HepG2 (cell line): Measurements from ENCODE around the gene KRT81. TPM values are rescaled to one million over a fixed set of nuclear protein-coding genes. Genes with fewer than 3 reads are reported as not detected.
A peak's percentile ranks its signal among the peaks of the same experiment; 100 is the strongest.

ENCODE experiments used
- ATAC-seq: fragments of 200-7000 bp; cut with Tn5 transposase; 3 replicates; pipeline ENCODE4 v1.9.1; 2020; ENCODE audit warnings: mild to moderate bottlenecking, moderate library complexity
- BruUV-seq: library from RNA; stranded (reverse); fragments of 400-500 nt; replicated peaks from 2 replicates; lab custom pipeline; 2021; lab: Mats Ljungman, UMichigan
- CTCF ChIA-PET: fragments of 300-600 bp; formaldehyde crosslinking; extraction: SDS; loops from one replicate; lab custom pipeline; 2021; ENCODE audit warnings: low total read pairs, inconsistent platforms, low intra/inter-chr PET ratio; lab: Yijun Ruan, JAX
- POLR2A ChIA-PET: fragments of 350-600 bp; sonication (Branson Sonifier 250); formaldehyde crosslinking; loops from one replicate; lab custom pipeline; 2020; ENCODE audit warnings: antibody characterized with exemption, inconsistent platforms; lab: Yijun Ruan, JAX
- DNase-seq: peaks from one replicate; pipeline ENCODE4 v3.0.0-alpha.2; 2015; ENCODE audit warnings: low spot score
- FAIRE-seq: peaks from 3 replicates; lab custom pipeline; 2011; peaks lifted over from hg19 to GRCh38; lab: Jason Lieb, UNC
- H2AFZ ChIP-seq: one replicate; pipeline ENCODE4 v1.6.1; 2011; ENCODE audit warnings: low read length, inconsistent platforms
- H3K27ac ChIP-seq: fragments of 300-600 bp; 3 replicates; pipeline ENCODE4 v1.8.0; 2011; ENCODE audit warnings: mixed run types, mild to moderate bottlenecking, mixed read lengths, low read length, inconsistent platforms; ENCODE audit not compliant: insufficient read depth; ENCODE audit errors: extremely low read length
- H3K27me3 ChIP-seq, 2 experiments: fragments of 200-600 bp in 1 of 2; 2 replicates in 1 of 2; 3 replicates in 1 of 2; pipeline versions ENCODE4 v1.6.0 to v1.8.0; 2011; ENCODE audit warnings: low read length in 2 of 2, mild to moderate bottlenecking in 2 of 2, moderate library complexity in 2 of 2, inconsistent platforms in 1 of 2; ENCODE audit not compliant: insufficient read depth in 2 of 2, control insufficient read depth in 1 of 2
- H3K36me3 ChIP-seq, 2 experiments: fragments of 200-600 bp in 1 of 2; replicated peaks in 1 of 2; 2 replicates in 1 of 2; 3 replicates in 1 of 2; pipeline versions ENCODE4 v1.5.1 to v1.8.0; 2011; ENCODE audit warnings: low read length in 2 of 2, inconsistent platforms in 1 of 2; ENCODE audit not compliant: insufficient read depth in 2 of 2, control insufficient read depth in 1 of 2
- H3K4me1 ChIP-seq: 2 replicates; pipeline ENCODE4 v1.5.1; 2012; ENCODE audit warnings: low read length, inconsistent platforms; ENCODE audit not compliant: insufficient read depth
- H3K4me2 ChIP-seq: 2 replicates; pipeline ENCODE4 v1.6.0; 2011; ENCODE audit warnings: low read depth, low read length, inconsistent platforms
- H3K4me3 ChIP-seq, 3 experiments: fragments of 200-600 bp in 1 of 3; sonication (generic), shearing (Covaris generic) in 1 of 3; replicated peaks in 1 of 3; 2 replicates each; pipeline ENCODE4 v1.5.1; 2011 to 2016; ENCODE audit warnings: low read length in 3 of 3, inconsistent platforms in 2 of 3, low read depth in 2 of 3, mild to moderate bottlenecking in 2 of 3, control low read depth in 1 of 3, mixed read lengths in 1 of 3; ENCODE audit not compliant: insufficient read depth in 1 of 3
- H3K79me2 ChIP-seq: one replicate; pipeline ENCODE4 v1.6.1; 2011; ENCODE audit warnings: low read length, inconsistent platforms; ENCODE audit not compliant: insufficient read depth
- H3K9ac ChIP-seq: 2 replicates; pipeline ENCODE4 v1.6.0; 2011; ENCODE audit warnings: mild to moderate bottlenecking, low read depth, low read length, inconsistent platforms; ENCODE audit not compliant: insufficient read depth
- H3K9me3 ChIP-seq: 2 replicates; pipeline ENCODE4 v1.5.1; 2012; ENCODE audit warnings: mild to moderate bottlenecking, low read length
- H4K20me1 ChIP-seq: 2 replicates; pipeline ENCODE4 v1.6.0; 2011; ENCODE audit warnings: inconsistent platforms, mild to moderate bottlenecking, low read length, moderate library complexity; ENCODE audit not compliant: insufficient read depth
- ATF7 ChIP-seq, 2 experiments: fragments of 450-650 bp in 1 of 2; sonication (generic) in 1 of 2; formaldehyde crosslinking in 1 of 2; IDR thresholded peaks; 2 replicates each; pipeline versions ENCODE4 v1.4.0 to v1.6.1; 2016 to 2020; ENCODE audit warnings: antibody characterized with exemption in 1 of 2, mild to moderate bottlenecking in 1 of 2, missing genetic modification reagents in 1 of 2
- FOXP1 ChIP-seq, 2 experiments: fragments of 450-650 bp in 1 of 2; IDR thresholded peaks; 2 replicates each; pipeline ENCODE4 v1.6.1; 2017 to 2018; ENCODE audit warnings: antibody characterized with exemption in 1 of 2
- KLF9 ChIP-seq: IDR thresholded peaks from 2 replicates; pipeline ENCODE4 v1.6.1; 2016; ENCODE audit warnings: low read depth
- WGBS: methylation state at CpG from one replicate; pipeline ENCODE4 v1.1.6; 2017; ENCODE audit warnings: low lambda C conversion rate; 5-methylcytosine and 5-hydroxymethylcytosine counted together
- in situ Hi-C: cut with HindIII; loops from 2 replicates; pipeline ENCODE4 v1.10.0; 2017; ENCODE audit warnings: low pct_unique_long_range_greater_than_20kb; ENCODE audit not compliant: extremely low pct_ligation_motif_present
- intact Hi-C: fragments of 100-400 bp; cut with micrococcal nuclease; formaldehyde crosslinking; loops from one replicate; pipeline ENCODE4 v1.10.0; 2022; ENCODE audit not compliant: unreplicated experiment
- polyA plus RNA-seq, 8 experiments: library from polyadenylated mRNA; depleted of rRNA in 3 of 8; stranded (reverse) in 7 of 8; unstranded in 1 of 8; fragments of >200 nt; fragmentation: Illumina TruSeq in 4 of 8; extraction: Trizol in 4 of 8; gene quantifications; 2 replicates each; pipeline versions ENCODE4 v1.2.1 to v1.2.3, GENCODE V29; 2011 to 2016; ENCODE audit warnings: low read depth in 4 of 8, missing spikeins in 1 of 8, mixed read lengths in 1 of 8; ENCODE audit not compliant: insufficient read depth in 1 of 8
- total RNA-seq, 5 experiments: library from RNA; depleted of rRNA; stranded (reverse); fragments of >200 nt; fragmentation: Illumina TruSeq; extraction: Trizol; gene quantifications; 2 replicates each; pipeline ENCODE4 v1.2.3, GENCODE V29; 2016; ENCODE audit warnings: low read depth in 1 of 5

Gene KRT81
- total and polyA plus RNA-seq, 2 of the 13 experiments (the other 11 are each of a cell fraction or from before 2014, with no cell fraction given): not detected

DNA sequence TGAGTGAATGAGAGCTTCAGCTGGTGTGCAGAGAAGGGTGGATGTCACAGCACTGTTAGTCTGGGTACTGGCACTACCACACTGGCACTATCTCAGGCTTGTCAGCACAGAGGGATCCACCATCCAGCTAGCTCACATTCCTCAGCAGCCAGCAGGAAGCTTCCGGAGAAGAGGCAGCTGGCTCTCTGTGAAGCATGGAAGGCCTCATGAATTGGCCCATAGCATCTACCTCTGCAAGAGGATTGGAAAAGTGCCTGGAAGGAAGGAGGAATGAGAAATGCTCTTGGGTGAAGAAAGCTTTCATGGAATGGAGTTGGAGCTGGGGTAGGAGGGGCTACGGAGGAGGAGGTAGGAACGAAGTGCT, 19.9 kb upstream of the KRT81 start:
- H3K27ac ChIP-seq: no peak overlapping the region
- peaks cover 3 to 51% of the 10 kb centered on the region in 2 experiments; a peak in 3 of 5 replicates for H3K27me3 ChIP-seq
- TF ChIP-seq KLF9 (CRISPR knock-in tag): no peak
- H4K20me1 ChIP-seq: no peaks in the 10 kb centered on the region
- no peak overlapping the region for H3K9ac ChIP-seq
- peaks cover 21% of the 10 kb centered on the region for H3K4me1 ChIP-seq
- in situ Hi-C loops: no loop called here
- CTCF ChIA-PET: no interaction called here
- intact Hi-C loops: no loop called here
- ATAC-seq (no peak), FAIRE-seq (no peak), DNase-seq (no peak)
- H3K36me3 ChIP-seq: no peaks in the 10 kb centered on the region
- no TSS peak for BruUV-seq
- H3K79me2 ChIP-seq: no peaks in the 10 kb centered on the region
- 17% methylated on average over 3 of the region's 3 CpGs for WGBS
- POLR2A ChIA-PET: no interaction called here
- H3K9me3 ChIP-seq: no peaks in the 10 kb centered on the region
- no peak overlapping the region for H3K4me3 ChIP-seq
- H3K4me2 ChIP-seq: no peak overlapping the region
- no peak overlapping the region for H2AFZ ChIP-seq

DNA sequence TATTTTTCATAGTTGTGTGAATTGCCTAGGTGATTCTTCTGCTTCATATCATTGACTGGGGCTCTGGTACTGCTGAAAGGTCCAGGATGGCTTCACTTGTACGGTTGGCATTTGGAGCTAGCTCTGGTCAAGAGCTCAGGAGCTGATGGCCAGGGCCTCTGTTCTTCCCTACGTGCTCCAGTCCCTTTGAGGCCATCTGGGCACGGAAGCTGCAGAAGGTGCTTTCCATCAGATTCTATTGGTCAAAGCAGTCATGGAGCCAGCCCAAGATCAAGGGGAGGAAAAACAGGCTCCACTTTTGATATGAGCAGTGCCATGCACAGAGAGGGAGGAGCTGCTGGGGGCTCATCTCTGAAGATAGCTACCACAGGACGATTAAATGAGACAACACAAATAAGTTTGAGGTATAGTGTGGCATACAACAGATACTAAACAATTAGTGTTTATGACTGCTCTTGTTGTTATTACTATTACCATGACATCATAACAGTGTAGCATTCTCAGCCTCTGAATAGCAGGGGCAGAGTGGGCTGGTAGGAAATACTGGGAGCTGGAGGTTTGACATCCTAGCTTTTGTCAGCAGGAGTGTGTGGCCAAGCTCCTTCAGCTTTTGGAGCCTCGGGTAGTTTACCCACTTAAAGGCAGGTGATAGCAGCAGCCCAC, 19.4 kb upstream of the KRT81 start:
- Histone ChIP-seq H3K4me2 (no peak overlapping the region), H3K9me3 (no peaks in the 10 kb centered on the region), H3K27ac (no peak overlapping the region), H3K79me2 (no peaks in the 10 kb centered on the region), H3K4me3 (no peak overlapping the region), H3K27me3 (peaks cover 3 to 53% of the 10 kb centered on the region in 2 experiments; a peak in 3 of 5 replicates), H3K36me3 (no peaks in the 10 kb centered on the region), H3K4me1 (peaks cover 21% of the 10 kb centered on the region), H3K9ac (no peak overlapping the region), H4K20me1 (no peaks in the 10 kb centered on the region), H2AFZ (no peak overlapping the region)
- ATAC-seq (no peak), DNase-seq (no peak), FAIRE-seq (no peak)
- TF ChIP-seq ATF7 (IDR thresholded peaks at IDR 0.05) (0 out of 2 replicates have a peak, but pooled peaks have one; percentile 9), ATF7 (CRISPR knock-in tag; IDR thresholded peaks at IDR 0.05) (no peak), FOXP1 (IDR thresholded peaks at IDR 0.05) (no peak), FOXP1 (CRISPR knock-in tag; IDR thresholded peaks at IDR 0.05) (no peak)
- no TSS peak for BruUV-seq
- WGBS: 7% methylated on average over 5 of the region's 5 CpGs
- POLR2A ChIA-PET: no interaction called here
- intact Hi-C loops (no loop called here), in situ Hi-C loops (no loop called here)
- CTCF ChIA-PET: no interaction called here
